Gastroesophageal sphincter (tissue), 4 donors: ENCODE measurements around the gene SNX1. TPM values are rescaled to one million over a fixed set of nuclear protein-coding genes. Genes with fewer than 3 reads are reported as not detected.

Experiments
- ATAC-seq: fragments of 150-250 bp; one replicate; pipeline ENCODE4 v1.9.1; 2016; ENCODE audit warnings: mild to moderate bottlenecking, moderate library complexity
- H3K27ac ChIP-seq, 4 donors: fragments of 200-600 bp; sonication (generic) in 3 of 4; 1 replicate in 3 of 4; 2 replicates in 1 of 4; pipeline ENCODE4 v1.5.1; 2016 to 2019
- H3K27me3 ChIP-seq: fragments of 200-600 bp; sonication (generic); one replicate; pipeline ENCODE4 v1.5.1; 2019
- H3K36me3 ChIP-seq, 2 donors: fragments of 200-600 bp; sonication (generic); one replicate each; pipeline ENCODE4 v1.5.1; 2019; ENCODE audit warnings: control low read depth in 1 of 2
- H3K4me1 ChIP-seq, 3 donors: fragments of 200-600 bp; sonication (generic); 1 replicate in 2 of 3; 2 replicates in 1 of 3; pipeline ENCODE4 v1.5.1; 2016 to 2019; ENCODE audit warnings: control low read depth in 2 of 3
- H3K4me3 ChIP-seq, 2 donors: fragments of 200-600 bp; sonication (generic); one replicate each; pipeline ENCODE4 v1.5.1; 2019; ENCODE audit warnings: mild to moderate bottlenecking in 1 of 2, moderate library complexity in 1 of 2
- H3K9me3 ChIP-seq, 3 donors: fragments of 200-600 bp; sonication (generic); one replicate each; pipeline ENCODE4 v1.5.1; 2017 to 2019; ENCODE audit warnings: control low read depth in 2 of 3
- EP300 ChIP-seq: sonication (generic); formaldehyde crosslinking; IDR thresholded peaks from one replicate; pipeline ENCODE4 v1.6.1; 2017; ENCODE audit warnings: antibody characterized with exemption, mild to moderate bottlenecking
- POLR2A ChIP-seq, 2 donors: fragments of 450-650 bp; IDR thresholded peaks; one replicate each; pipeline ENCODE4 v1.6.1; 2017; ENCODE audit warnings: antibody characterized with exemption in 2 of 2, mild to moderate bottlenecking in 2 of 2, moderate library complexity in 1 of 2
- POLR2AphosphoS5 ChIP-seq: sonication (generic); formaldehyde crosslinking; IDR thresholded peaks from one replicate; pipeline ENCODE4 v1.6.1; 2017; ENCODE audit warnings: antibody characterized with exemption
- WGBS, 2 donors: methylation state at CpG; one replicate each; pipeline ENCODE4 v1.1.5; 2018; ENCODE audit warnings: low coverage in 1 of 2; 5-methylcytosine and 5-hydroxymethylcytosine counted together
- total RNA-seq, 4 donors: library from RNA; depleted of rRNA; stranded (reverse); fragments of >200 nt; gene quantifications; one replicate each; pipeline ENCODE4 v1.1.0, GENCODE V29; 2016
- TF ChIP-seq, protein P1 (sequence below), 4 experiments: fragments of 200-600 bp in 2 of 4; fragments of 450-650 bp in 2 of 4; sonication (generic) in 1 of 4; IDR thresholded peaks; one replicate each; pipeline ENCODE4 v1.5.1; 2017 to 2019; ENCODE audit warnings: antibody characterized with exemption in 4 of 4, mild to moderate bottlenecking in 2 of 4, moderate library complexity in 2 of 4

SNX1 gene
- total RNA-seq, 4 donors from 2014 or later = 67.9 to 103 (median 87.8) TPM

DNA sequence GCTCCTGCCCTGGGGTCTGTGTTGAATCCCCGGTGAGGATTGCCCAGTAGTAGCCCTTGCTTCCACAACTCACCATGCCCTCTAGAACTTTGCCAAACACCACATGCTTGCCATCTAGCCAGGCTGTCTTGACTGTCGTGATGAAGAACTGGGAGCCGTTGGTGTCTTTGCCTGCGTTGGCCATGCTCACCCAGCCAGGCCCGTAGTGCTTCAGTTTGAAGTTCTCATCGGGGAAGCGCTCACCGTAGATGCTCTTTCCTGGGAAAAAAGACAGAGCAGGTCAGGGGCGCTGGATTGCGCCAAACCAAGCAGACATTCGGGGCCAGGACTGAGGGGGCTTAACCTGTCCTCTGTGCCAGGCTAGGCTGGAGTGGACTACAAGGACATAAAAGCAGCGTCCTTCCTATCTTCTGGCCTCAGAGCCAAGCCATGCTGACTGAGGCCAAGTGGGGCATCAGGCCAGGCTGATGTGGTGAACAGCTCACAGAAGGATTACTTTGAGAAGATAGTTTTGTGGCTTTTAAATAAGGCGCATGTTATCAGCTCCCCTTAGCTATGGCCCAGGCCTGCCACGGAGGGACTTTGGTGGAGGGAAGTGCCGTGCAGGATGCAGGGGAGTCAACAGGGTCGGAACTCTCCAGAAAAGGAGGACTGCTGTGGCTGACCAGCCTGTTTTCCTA is 61.0 kb downstream of the SNX1 start:
- WGBS, 2 donors = 60 to 93% methylated on average over 1 to 3 of the region's 16 CpGs
- TF ChIP-seq EP300 (no peak), POLR2A (IDR thresholded peaks at IDR 0.05) (no peak), POLR2AphosphoS5 (no peak)
- TF ChIP-seq, protein P1, sequence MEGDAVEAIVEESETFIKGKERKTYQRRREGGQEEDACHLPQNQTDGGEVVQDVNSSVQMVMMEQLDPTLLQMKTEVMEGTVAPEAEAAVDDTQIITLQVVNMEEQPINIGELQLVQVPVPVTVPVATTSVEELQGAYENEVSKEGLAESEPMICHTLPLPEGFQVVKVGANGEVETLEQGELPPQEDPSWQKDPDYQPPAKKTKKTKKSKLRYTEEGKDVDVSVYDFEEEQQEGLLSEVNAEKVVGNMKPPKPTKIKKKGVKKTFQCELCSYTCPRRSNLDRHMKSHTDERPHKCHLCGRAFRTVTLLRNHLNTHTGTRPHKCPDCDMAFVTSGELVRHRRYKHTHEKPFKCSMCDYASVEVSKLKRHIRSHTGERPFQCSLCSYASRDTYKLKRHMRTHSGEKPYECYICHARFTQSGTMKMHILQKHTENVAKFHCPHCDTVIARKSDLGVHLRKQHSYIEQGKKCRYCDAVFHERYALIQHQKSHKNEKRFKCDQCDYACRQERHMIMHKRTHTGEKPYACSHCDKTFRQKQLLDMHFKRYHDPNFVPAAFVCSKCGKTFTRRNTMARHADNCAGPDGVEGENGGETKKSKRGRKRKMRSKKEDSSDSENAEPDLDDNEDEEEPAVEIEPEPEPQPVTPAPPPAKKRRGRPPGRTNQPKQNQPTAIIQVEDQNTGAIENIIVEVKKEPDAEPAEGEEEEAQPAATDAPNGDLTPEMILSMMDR (IDR thresholded peaks at IDR 0.05) = no peak
- no peaks in the 10 kb centered on the region for H3K9me3 ChIP-seq
- H3K27ac ChIP-seq = no peak overlapping the region
- H3K36me3 ChIP-seq = peaks cover 0 to 75% of the 10 kb centered on the region in 2 donors
- ATAC-seq = no peak
- no peak overlapping the region for H3K4me3 ChIP-seq
- peaks cover 16% of the 10 kb centered on the region for H3K27me3 ChIP-seq
- H3K4me1 ChIP-seq = peaks cover 3 to 69% (median 30%) of the 10 kb centered on the region in 3 donors

DNA sequence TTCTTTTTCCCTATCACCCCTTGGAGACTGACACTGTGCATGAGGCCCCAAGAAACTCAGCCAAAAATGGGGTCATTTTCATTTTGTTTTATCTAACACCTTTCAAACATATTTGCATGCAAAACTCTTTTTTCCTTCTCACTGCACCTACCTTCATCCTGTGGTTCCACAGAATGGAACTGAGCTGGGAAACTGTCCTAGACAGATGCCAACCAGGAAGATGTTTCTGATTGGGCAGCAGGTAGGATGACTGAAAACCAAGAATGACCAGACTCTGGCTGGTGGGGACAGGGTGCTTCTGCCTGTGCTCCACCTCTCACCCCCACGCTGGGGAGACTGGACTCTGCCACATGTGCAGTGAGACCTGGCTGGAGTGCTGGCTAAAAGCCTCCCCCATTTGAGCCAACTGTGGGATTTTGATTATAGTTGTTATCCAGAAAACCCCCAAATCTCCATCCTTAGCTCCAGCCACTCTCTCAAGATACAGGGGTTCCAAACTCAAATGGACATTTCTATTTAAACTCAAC is 61.9 kb downstream of the SNX1 start:
- 57 to 67% methylated on average over 1 of the region's 1 CpG for WGBS, 2 donors
- peaks cover 7% of the 10 kb centered on the region for H3K27me3 ChIP-seq
- H3K36me3 ChIP-seq = peaks cover 0 to 75% of the 10 kb centered on the region in 2 donors
- no peak overlapping the region for H3K4me3 ChIP-seq
- H3K9me3 ChIP-seq = no peaks in the 10 kb centered on the region
- peaks cover 3 to 66% (median 24%) of the 10 kb centered on the region in 3 donors for H3K4me1 ChIP-seq
- no peak overlapping the region for H3K27ac ChIP-seq
- no peak for TF ChIP-seq POLR2AphosphoS5
- no peak for TF ChIP-seq POLR2A (IDR thresholded peaks at IDR 0.05)
- TF ChIP-seq, protein P1 (IDR thresholded peaks at IDR 0.05) = no peak
- TF ChIP-seq EP300 = no peak
- no peak for ATAC-seq

DNA sequence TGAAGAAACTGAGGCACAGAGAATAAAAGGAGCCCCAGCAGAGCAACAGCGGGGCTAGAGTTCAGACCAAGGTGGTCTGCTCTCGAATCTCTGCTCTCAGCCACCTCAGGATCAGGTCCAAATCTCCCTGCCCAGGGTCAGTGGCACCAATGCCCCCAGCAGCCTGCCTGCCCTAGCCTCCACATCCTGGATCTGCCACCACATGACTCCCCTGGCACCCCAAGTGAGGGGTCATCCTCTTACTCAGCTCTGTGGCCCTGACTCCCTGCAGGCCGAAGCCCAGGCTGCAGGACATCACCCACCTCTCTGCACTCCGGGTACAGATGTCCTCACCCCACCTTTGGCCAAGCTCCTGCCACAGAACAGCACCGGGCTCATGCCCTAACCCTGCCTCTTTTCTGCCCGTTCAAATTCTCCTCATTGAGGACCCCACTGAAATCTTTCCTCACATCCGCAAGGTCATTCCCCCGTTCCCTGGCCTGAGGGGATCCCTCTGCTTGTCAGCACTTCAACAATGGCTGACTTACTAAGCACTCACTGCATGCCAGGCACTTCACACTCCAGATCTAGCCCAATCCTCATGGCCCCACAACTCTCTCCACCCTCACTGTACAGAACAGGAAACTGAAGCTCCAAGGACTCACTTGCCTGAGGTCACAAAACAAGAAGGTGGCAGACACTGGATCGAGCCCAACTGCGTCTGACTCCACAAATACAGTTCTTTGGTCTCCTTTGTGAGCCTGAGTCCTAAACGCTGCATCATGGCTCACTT is 62.8 kb downstream of the SNX1 start:
- Histone ChIP-seq H3K27me3 (no peaks in the 10 kb centered on the region), H3K4me1 (peaks cover 3 to 60% (median 17%) of the 10 kb centered on the region in 3 donors), H3K4me3 (no peak overlapping the region), H3K27ac (no peak overlapping the region), H3K9me3 (no peaks in the 10 kb centered on the region), H3K36me3 (peaks cover 0 to 75% of the 10 kb centered on the region in 2 donors)
- ATAC-seq = no peak
- WGBS, 2 donors = 89% methylated on average over 4 of the region's 11 CpGs; no CpG with 5 or more reads in 1 of the 2 donors
- TF ChIP-seq POLR2A (IDR thresholded peaks at IDR 0.05) = no peak
- TF ChIP-seq POLR2AphosphoS5 = no peak
- TF ChIP-seq, protein P1 (IDR thresholded peaks at IDR 0.05) = no peak
- no peak for TF ChIP-seq EP300

DNA sequence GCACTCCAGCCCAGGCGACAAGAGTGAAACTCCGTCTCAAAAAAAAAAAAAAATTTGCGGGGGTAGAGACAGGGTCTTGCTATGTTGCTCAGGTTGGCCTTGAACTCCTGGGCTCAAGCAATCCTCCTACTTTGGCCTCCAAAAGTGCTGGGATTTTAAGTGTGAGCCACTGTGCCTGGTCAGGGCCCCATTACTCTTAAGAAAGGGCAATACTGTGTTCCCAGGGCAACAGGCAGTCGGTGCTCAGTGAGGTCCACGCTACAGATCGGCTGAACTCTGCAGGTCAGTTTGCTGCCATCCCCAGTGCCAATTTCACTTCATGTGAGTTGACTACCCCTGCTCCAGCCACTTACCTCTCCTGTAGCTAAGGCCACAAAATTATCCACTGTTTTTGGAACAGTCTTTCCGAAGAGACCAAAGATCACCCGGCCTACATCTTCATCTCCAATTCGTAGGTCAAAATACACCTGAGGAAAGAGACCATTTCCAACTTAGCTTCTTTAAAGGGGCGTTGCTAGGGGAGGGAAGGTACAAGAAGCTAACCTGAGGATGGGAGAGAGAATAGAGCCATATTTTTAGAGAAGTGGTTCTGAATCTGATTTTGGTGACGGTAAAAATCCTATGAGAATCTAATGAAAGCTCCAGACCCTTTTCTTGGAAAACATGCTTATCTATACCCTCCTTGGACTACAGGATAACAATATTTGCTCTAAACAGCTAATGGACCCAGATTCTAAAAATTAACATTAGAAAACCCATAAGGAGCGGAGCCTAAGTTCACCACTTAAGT is 66.1 kb downstream of the SNX1 start:
- Histone ChIP-seq H3K27me3 (no peaks in the 10 kb centered on the region), H3K4me3 (peak overlapping the region; percentile 57 to 81), H3K9me3 (no peaks in the 10 kb centered on the region), H3K27ac (peak overlapping the region in 3 of 4 donors; percentile 89 to 91 (median 89)), H3K4me1 (peaks cover 3 to 56% (median 17%) of the 10 kb centered on the region in 3 donors), H3K36me3 (peaks cover 0 to 45% of the 10 kb centered on the region in 2 donors)
- 44 to 52% methylated on average over 5 to 10 of the region's 12 CpGs for WGBS, 2 donors
- TF ChIP-seq POLR2AphosphoS5 (no peak), EP300 (no peak), POLR2A (IDR thresholded peaks at IDR 0.05) (no peak)
- no peak for ATAC-seq

DNA sequence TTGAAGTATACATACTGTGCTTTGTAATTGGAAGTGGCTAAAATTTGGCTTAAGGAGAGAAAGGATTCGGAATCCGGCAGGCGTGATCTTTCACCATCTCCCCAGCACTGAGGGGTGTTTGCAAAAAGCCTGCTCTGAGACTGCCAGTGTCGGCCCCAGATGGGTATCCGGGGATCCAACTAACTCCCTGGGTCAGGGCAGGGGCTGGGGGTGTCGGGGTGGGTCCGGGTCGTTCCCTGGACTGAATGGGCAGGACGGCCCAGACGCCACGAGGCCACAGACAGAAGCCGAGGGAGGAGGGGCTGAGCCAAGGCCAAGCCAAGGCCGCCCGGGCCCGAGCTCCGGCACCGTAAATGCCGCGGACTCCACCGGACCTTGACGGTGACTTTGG is 66.7 kb downstream of the SNX1 start:
- WGBS, 2 donors = 0 to 7% methylated on average over 3 to 9 of the region's 21 CpGs
- H3K4me3 ChIP-seq = peak overlapping the region; percentile 57 to 81
- TF ChIP-seq POLR2AphosphoS5 = no peak
- no peak for TF ChIP-seq EP300
- no peak for TF ChIP-seq POLR2A (IDR thresholded peaks at IDR 0.05)
- TF ChIP-seq, protein P1 (IDR thresholded peaks at IDR 0.05) = no peak
- H3K9me3 ChIP-seq = no peaks in the 10 kb centered on the region
- peaks cover 3 to 56% (median 17%) of the 10 kb centered on the region in 3 donors for H3K4me1 ChIP-seq
- no peaks in the 10 kb centered on the region for H3K27me3 ChIP-seq
- peak; percentile 54 for ATAC-seq
- H3K27ac ChIP-seq = peak overlapping the region; percentile 32 to 91 (median 89)
- peaks cover 0 to 39% of the 10 kb centered on the region in 2 donors for H3K36me3 ChIP-seq
